Activated T-cell treated with anti-CD3 and anti-CD28 coated beads, Interleukin-2, amount 50 U/mL, for 48 hours (primary cell): ENCODE results near the gene UNC13B.
"Not testable (repeated sequence)": the region's sequence is repeated elsewhere in the genome, so short reads cannot be mapped to it uniquely, and the experiment has no call there.

ENCODE experiments used
- DNase-seq, 2 experiments: peaks; one replicate each; pipeline ENCODE4 v3.0.0-alpha.2; 2020

UNC13B gene

DNA sequence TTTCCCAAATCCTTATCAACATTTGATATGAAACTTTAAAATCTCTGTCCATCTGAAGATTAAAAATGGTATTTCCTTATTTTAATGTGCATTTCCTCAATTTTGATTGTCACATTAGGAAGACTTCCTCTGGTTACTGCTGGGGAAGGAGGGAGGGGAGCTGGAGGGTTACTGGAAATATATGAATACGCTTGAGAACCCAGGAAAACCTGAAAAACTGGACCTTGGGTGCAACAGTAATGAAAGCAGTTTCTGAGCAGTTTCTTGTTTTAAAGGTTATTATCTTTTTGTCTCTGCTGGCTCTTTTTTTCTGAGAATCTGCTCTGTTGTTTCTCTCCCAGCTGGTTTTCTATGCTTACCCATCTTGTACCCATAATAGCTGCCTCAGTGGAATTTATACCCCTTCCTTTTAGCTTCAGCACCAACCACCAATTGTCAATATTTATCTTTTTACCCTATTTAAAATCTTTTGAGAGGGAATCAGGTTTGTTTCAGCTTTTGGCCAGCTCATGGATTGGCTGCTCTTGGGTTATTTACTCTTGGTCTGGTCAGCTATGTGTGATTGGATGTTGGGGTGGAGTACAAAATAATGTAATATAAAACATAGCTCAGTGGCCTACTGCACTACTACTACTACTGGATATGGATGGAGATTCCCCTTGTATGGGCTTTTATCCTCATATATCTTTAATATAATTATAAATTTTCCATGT lies 67.4 kb downstream of the UNC13B start:
- DNase-seq, result no peak

DNA sequence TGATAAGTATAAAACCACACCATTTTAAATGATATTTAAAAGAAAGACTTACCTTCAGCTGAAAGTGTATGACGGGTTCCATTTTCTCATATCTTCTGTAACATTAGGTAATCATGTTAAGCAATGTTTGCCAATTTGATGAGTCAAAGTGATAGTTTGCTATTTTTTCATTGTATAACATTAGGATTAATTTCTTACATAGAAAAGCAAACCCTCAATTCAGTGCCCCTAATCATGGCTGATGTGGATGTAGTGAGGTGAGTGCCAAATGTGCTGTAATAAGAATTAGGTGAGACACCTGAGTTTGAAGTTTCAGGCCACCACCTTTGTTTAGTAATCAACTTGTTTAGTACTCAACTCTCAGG lies 68.0 kb downstream of the UNC13B start:
- DNase-seq, result no peak

DNA sequence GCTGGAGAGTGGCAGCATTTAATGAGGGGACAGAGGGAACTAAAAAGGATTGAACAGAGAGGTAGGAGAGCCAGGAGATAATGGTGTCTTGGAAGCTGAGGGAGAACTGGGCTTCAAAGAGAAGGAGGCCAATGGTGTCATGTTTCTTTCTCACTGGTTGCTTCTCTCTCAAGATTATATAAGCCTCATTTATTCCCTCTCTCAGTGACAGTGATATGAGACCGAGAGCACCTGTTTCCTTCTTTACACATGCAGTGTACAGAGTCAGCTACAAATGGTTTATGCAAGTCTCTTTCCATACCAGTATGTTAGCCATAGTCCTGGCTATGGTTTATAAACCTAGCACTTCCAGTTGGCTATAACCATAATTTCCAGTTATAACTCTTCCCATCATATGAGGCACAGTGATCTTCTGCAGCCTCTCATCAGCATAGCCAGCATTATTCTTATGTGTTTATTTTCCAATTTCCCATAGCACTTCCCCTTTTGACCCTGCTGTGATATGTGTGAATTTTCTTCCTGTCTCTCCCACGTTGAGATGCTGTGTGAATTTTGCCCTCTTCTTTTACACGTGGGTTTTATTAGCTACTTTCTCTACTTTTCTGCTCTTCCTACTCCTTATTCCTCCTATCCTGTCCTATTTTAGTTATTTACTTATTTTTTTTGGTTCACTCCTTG lies 71.2 kb downstream of the UNC13B start:
- DNase-seq, result no peak

DNA sequence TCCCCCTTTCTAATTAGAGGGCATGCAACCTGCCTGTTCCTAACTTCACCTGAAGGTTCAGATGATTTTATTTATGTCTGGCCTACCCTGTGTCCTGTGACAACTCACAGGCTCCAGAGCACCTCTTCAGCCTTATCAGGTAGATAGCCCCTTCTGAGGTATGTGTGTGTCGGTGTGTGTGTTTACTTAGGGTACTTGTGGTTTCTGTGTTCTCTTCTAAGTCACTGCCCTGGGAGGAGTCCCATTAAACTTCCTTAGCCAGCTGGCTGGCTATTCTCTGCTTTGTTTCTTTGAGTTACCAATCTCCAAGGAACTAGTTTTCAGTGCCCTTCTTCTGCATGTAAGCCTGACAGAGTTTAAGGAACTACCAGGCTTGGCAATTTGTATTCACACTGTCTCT lies 74.9 kb downstream of the UNC13B start:
- DNase-seq, result no peak

DNA sequence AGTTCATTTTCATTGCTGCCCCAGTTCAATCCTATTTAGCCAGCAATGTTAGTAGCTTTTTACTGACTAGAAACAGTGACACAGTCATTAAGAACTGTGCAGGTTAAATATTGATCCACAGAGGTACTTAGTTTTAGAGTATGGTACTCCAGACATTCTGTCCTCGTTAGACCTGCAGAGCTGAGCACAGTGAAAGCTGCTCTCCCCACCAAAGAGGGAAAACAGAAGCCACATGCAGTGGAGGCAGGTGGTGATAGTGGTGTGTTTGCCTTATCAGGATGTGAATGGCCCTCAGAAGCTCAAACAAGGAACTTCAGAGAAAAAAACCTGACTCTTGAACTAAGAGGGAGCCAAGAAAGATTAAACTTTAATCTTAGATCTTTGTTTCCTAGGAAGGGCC lies 75.5 kb downstream of the UNC13B start:
- DNase-seq, result no peak

DNA sequence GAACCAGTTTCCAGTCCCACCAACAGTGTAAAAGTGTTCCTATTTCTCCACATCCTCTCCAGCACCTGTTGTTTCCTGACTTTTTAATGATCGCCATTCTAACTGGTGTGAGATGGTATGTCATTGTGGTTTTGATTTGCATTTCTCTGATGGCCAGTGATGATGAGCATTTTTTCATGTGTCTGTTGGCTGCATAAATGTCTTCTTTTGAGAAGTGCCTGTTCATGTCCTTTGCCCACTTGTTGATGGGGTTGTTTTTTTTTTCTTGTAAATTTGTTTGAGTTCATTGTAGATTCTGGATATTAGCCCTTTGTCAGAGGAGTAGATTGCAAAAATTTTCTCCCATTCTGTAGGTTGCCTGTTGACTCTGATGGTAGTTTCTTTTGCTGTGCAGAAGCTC lies 84.1 kb downstream of the UNC13B start:
- not testable (repeated sequence) for DNase-seq

DNA sequence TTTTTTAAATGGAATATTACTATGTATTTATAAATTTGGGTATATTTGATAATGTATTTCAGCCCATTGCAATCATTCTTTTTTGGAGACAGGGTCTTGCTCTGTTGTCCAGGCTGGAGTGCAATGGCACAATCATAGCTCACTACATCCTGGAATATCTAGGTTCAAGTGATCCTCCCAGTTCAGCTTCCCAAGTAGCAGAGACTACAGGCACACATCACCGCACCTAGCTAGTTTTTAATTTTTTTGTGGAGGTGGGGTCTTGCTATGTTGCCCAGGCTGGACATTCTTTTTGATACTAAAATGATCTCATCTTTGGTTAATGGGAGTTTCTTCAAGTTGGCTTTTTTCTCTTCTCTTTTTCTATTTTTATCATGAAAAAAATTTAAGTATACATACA lies 91.3 kb downstream of the UNC13B start:
- no peak for DNase-seq

DNA sequence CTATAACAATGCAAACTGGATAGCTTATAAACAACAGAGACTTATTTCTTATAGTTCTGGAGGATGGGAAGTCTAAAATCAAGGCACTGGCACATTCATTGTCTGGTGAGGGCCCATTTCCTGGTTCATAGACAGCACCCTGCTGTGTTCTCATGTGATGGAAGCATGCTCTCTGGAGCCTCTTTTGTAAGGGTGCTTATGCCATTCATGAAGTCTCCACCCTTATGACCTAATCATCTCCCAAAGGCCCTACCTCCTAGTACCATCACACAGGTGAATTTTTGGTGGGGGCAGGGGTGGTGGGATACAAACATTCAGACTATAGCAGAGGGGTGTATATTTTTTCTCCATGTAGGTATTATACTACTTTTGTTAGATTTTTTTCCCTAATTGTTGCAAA lies 92.4 kb downstream of the UNC13B start:
- no peak for DNase-seq

DNA sequence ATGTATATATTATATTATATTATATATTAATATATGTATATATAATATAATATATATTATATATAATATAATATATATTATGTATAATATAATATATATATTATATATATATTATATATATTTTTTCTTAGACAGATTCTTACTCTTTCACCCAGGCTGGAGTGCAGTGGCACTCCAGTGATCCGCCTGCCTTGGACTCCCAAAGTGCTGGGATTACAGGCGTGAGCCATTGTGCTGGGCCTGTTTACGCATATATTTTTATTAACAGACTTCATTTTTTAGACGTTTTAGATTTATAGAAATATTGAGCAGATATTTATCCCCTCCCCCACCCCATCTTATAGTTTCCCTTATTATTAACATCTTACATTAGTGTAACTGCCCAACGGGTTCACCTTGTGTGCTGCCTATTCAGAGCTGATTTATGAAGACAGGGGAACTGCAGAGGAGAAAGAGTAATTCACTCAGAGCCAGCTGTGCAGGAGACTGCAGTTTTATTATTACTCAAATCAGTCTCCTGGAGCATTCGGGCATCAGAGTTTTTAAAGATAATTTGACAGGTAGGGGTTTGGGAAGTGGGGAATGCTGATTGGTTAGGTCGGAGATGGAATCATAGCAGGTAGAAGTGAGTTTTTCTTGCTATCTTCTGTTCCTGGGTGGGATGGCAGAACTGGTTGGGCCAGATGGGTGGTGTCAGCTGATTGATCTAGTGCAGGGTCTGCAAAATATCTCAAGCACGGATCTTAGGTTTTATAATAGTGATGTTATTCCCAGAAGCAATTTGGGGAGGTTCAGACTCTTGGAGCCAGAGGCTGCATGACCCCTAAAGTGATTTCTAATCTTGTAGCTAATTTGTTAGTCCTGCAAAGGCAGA lies 93.4 kb downstream of the UNC13B start:
- no peak for DNase-seq

DNA sequence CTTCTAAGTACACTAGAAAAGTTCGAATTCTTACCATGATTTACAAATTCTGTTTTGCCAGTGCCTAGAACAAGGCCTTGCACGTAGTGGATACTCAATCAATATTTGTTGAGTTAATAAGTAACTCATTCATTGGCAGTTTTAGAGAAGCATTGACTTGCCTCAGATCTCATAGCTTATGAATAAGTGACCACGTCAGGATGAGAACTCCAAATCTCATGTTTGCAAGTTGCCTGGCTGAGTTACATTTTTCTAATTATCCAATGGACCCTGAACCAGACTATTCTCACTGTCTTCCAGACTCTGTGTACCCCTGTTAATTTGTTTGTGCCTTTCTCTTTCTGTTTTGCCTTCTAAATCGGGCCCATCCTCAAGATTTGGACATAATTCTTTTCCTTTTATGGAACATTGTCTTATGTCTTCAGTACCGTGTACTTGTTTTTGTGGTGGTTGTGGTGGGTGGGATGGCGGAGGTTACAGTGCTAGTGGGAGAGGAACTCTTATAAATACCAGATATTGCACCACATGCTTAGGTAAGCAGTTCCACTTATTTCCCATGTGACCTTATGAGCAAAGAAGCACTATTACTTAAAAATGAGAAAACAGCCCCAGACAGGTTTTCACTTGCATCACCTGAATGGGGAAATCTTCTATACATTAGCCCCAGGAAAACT lies 96.3 kb downstream of the UNC13B start:
- DNase-seq, result no peak

DNA sequence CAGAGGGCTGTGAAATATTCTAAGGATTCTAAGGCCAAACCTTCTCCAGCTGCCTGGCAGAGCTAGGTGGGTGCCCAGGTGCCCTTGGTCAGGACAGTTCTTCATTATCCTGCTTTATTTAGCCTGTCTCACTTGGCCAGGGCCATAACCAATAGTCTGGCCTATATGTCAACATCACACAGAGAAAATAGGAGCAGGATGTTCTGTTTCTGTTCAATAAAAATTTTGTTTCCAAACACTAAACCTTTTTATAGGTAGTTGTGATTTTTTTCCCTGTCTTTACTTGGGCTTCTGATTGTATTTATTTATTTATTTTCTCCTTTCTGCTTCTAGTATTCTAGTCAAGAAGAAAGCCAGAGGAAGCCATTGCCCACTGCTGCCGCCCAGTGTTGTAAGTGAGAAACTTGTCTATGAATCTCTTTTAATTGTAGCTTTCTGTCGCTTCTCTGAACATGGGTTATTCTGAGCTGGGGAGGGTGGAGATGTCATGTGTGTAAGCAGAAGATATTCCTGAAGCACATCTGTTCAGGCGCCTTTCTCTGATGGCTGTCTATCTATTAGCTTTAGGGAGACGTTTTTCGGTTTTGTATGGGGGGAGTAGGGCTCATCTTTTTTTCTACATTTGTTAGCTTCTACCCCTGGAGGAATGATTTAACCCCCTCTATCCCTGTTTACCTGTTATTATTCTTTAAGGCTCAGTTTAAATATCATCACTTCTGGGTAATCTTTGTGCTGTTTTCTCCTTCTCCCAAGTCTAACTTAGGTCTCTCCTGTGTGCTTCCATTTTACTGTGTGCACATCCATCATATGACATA lies 97.1 kb downstream of the UNC13B start:
- peak; percentile 53 to 65 for DNase-seq

DNA sequence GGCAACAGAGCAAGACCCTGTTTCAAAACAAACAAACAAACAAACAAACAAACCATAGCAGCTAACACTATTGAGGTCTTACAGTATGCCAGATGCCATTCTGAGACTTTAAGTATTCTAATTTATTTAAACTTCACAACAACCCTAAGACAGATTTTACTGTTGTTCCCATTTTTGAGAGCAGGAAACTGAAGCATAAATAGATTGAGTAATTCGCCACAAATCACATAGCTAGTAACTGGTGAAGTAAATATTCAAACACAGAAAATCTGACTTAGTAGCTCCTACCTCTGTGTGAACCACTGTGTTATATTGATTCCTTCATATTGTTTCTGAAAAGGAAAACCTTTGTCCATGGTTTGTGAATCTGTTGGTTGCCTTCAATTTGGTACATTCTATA lies 98.4 kb downstream of the UNC13B start:
- no peak for DNase-seq

DNA sequence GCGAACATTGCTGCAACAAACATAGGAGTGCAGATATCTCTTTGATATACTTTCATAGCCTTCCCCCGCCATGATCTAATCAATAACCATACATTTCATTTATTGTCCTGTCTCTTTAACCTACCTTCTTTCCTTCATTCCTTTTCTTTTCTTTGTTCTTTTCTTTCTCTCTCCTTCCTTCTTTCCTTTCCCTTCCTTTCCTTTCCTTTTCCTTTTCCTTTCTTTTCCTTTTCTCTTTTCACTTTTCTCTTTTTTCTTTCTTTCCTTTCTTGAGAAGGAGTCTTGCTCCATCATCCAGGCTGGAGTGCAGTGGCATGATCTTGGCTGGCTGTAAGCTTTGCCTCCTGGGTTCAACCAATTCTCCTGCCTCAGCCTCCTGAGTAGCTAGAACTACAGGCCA lies 100.3 kb downstream of the UNC13B start:
- DNase-seq, result no peak

DNA sequence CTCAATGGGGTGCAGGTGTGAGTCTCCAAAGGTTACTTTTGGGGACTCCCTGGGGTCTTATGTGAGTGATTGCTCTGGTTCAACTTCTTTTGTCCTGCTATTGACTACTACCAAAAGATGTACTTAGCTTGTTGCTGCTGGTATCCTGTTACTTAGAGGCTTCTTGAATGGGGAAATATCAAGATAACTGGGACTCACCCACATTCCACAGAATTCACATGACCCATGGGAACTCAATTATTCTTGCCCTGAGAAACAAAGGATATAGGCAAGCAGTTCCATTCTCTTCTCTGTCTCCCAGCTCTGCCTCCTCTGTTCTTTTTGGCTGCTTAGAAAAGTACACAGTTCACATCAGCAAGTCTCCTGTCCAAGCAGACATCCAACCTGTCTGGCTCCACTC lies 105.9 kb downstream of the UNC13B start:
- DNase-seq, result no peak

DNA sequence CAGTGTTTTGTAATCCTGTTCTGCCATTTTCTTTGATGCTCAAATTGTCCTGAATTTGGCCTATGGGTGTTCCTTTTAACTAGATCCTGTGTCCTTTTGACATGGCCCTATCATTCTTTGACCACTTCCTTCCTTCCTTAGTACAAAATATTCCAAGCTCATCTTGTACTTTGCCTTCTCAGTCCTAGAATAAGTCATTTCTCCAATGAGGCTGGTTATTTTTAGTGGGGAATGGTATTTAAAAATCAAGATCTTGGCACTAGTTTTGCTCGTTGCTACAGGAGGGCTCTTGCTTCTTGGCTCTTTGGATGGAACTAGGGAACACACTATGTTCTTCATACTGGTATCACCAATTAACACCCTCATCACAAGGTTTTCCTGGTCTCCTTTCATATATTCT lies 108.1 kb downstream of the UNC13B start:
- no peak for DNase-seq

DNA sequence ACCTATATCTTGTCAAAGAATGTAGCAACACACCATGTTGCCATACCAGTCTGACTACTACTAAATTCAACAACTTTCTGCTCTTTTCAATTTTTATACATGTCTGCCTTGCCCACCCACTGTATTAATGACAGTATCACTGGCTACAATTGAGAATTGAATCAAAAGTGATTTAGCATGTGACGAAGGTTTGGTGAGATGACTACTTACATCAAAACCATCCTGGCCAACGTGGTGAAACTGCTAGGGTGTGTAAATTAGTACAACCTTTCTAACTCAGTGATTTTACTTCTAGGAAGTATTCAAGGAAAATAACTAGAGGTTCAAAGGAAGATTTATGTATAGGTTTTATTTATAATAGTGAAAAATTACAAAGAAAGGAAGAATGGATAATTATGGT lies 109.8 kb downstream of the UNC13B start:
- DNase-seq, result no peak

DNA sequence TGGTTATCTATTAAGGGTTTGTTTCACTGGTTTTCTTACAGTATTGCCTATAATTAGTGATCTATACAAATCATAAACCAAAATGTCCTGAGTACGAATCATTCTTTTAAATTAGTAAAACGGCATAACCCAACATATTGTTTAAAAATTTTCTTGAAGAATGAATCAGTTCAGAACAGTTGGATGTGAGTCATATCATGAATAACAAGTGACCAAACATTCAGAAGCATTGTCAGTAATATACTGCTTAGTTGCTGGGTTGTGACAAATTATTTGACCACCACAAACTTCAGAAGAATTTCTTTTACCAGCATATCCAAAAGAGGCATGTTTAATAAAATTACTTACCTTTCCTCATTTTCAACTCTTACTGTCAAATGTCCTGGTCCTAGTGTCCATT lies 111.2 kb downstream of the UNC13B start:
- DNase-seq, result no peak

DNA sequence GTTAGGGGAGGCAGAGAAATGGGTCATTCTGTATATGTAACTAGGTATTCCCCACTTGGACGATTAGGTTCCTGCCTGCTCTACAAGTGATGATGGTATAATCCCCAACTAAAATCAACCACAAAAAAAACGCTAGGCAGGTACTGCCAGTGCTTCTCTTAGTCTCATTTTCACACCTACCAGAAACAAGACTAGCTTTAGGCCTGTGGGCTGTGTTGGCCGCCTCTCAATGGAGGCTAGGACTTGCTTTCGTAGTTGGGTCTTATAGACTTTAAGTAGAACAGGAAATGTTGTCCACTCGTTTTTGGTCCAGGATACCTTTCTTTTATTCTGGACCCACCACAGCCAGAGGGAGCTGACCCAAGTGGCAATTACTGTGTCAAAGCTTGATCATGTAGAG lies 111.8 kb downstream of the UNC13B start:
- DNase-seq, result peak in 1 of 2 experiments; percentile 26

DNA sequence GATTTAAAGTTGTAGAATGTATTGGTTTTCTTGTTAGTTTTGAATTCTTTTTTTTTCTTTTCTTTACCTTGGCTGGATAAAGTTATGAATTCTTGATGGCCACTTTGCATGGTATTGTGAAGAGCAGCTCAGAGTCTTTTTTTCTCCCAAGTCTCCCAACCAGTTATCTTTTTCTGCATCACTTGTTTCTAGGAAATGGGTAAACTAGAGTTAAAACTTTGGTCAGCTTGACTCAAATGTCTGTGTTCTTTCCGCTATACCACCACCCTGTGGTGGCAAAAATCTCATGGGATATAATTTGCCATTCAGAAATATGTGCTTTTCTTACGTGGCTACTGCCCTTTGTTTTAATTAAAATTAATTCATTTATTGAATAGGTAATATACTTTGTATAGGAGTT lies 113.2 kb downstream of the UNC13B start:
- no peak for DNase-seq

DNA sequence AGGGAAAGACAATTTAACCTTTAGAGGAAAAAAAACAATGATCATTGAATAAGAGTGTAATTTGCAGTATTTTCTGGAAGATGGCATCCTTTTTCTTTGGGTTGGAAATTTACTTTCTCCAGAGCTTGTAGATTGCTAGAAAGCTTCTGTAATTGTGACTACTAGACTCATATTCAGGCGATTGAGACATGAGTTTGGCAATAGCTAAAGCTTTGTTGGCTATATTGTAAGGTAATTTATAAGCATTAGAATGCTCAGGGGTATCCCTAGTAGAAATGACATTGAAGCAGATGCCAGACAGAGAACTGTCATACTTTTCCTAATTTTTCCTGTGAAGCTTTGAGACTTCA lies 115.3 kb downstream of the UNC13B start:
- no peak for DNase-seq

DNA sequence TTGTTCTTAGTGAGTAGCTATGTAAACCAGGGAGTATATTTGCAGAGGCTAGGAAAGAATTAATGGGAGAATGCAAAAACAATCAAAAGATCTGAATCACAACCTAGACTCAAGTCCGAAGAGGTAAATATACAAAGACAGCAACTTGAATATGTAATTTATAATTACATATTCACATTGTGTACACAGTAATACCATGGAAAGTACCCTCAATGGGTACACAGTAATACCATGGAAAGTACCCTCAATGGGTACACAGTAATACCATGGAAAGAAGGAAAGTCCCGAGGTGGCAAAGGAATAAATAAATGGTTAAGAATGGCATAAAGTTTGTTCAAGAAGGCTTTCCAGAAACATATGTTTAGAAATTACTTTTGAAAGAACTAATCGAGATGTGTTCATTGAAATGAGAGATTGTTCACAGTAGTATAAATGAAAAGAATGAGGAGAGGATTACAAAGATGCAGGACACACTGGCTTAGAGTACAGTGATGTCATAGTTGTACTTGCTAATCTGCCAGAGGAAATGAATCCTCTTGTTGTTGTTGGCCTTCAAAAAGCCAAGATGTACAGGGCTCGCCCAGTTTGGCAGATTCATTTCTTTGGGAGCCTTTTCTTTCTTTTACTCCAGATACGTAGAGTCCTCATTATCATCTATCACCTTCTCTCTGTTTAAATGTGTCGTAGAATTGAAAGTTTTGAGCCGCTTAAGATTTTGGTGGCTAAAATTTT lies 116.0 kb downstream of the UNC13B start:
- no peak for DNase-seq

DNA sequence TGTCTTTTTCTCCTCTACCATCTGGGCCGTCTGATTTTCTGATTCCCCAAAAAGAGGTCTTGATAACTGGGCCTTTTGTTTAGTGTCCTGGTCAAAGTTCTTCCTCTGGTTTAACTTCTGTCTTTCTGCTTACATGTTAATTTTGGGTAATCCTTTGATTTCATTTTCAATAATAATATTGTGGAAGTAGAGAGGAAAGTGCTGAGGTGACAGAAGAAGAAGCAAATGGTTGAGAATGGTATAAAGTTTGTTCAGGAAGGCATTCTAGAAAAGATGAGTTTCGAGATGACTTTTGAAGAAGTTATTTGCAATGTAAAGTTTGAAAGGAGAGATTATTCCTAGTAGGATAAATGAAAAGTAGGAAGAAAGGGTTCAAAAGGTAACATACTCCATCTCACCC lies 118.1 kb downstream of the UNC13B start:
- DNase-seq, result no peak
